ENCODE measurements around the gene TUBA1B. TPM values are rescaled to one million over a fixed set of nuclear protein-coding genes. Genes with fewer than 3 reads are reported as not detected.
"Not testable (repeated sequence)": the region's sequence is repeated elsewhere in the genome, so short reads cannot be mapped to it uniquely, and the experiment has no call there.

Gene TUBA1B
- total and polyA plus RNA-seq, 4 donors, result 125 to 1,268 (median 243) TPM

- Histone ChIP-seq H3K36me3 (ENCODE audit: control insufficient read depth in 4 of 4, insufficient read depth in 3 of 4, low read depth in 1 of 4, low read length in 3 of 4) (no peaks in the 10 kb centered on the region), H3K4me1 (ENCODE audit: control insufficient read depth in 4 of 4, insufficient read depth in 4 of 4, low read length in 3 of 4) (no peaks in the 10 kb centered on the region), H3K9me3 (ENCODE audit: control insufficient read depth in 4 of 4, low read length in 3 of 4) (no peaks in the 10 kb centered on the region), H3K27me3 (ENCODE audit: control insufficient read depth in 4 of 4, insufficient read depth in 4 of 4, low read length in 3 of 4) (no peaks in the 10 kb centered on the region), H3K27ac (ENCODE audit: low read depth in 1 of 2, low read length in 2 of 2) (no peak overlapping the region), H3K4me3 (ENCODE audit: low read depth in 1 of 3, low read length in 3 of 3) (no peak overlapping the region), H3K9ac (ENCODE audit: low read depth in 1 of 2, low read length in 2 of 2) (no peak overlapping the region)
- no peak for TF ChIP-seq FOXA2 (IDR thresholded peaks at IDR 0.05)
- TF ChIP-seq SP1 (IDR thresholded peaks at IDR 0.05), result no peak
- TF ChIP-seq NR2F2 (IDR thresholded peaks at IDR 0.05), result no peak
- no peak for TF ChIP-seq REST (IDR thresholded peaks at IDR 0.05)
- no peak for TF ChIP-seq YY1 (IDR thresholded peaks at IDR 0.05)
- DNase-seq (ENCODE audit: low spot score), result no peak
Measured at GRCh38 chr12:49170924-49171323, 39.7 kb upstream of the TUBA1B start.

- no peaks in the 10 kb centered on the region for H3K4me1 ChIP-seq (ENCODE audit: control insufficient read depth in 4 of 4, insufficient read depth in 4 of 4, low read length in 3 of 4)
- no peaks in the 10 kb centered on the region for H3K36me3 ChIP-seq (ENCODE audit: control insufficient read depth in 4 of 4, insufficient read depth in 3 of 4, low read depth in 1 of 4, low read length in 3 of 4)
- no peak for TF ChIP-seq JUND (IDR thresholded peaks at IDR 0.05)
- no peak for TF ChIP-seq EGR1 (IDR thresholded peaks at IDR 0.05; ENCODE audit: low read depth in 2 of 2)
- TF ChIP-seq HNF4G (IDR thresholded peaks at IDR 0.05), result no peak
- no peak for TF ChIP-seq GABPA (IDR thresholded peaks at IDR 0.05 in 1 of 2, conservative IDR thresholded peaks at IDR 0.05 in 1 of 2)
- TF ChIP-seq YY1 (IDR thresholded peaks at IDR 0.05), result no peak
- no peak for TF ChIP-seq ZBTB33 (IDR thresholded peaks at IDR 0.05)
- 92% methylated on average over 2 of the region's 2 CpGs for WGBS
- no peak overlapping the region for H3K27ac ChIP-seq (ENCODE audit: low read depth in 1 of 2, low read length in 2 of 2)
- DNase-seq (ENCODE audit: low spot score), result no peak
- H3K9me3 ChIP-seq (ENCODE audit: control insufficient read depth in 4 of 4, low read length in 3 of 4), result no peaks in the 10 kb centered on the region
- no peak overlapping the region for H3K4me3 ChIP-seq (ENCODE audit: low read depth in 1 of 3, low read length in 3 of 3)
- H3K9ac ChIP-seq (ENCODE audit: low read depth in 1 of 2, low read length in 2 of 2), result no peak overlapping the region
- H3K27me3 ChIP-seq (ENCODE audit: control insufficient read depth in 4 of 4, insufficient read depth in 4 of 4, low read length in 3 of 4), result no peaks in the 10 kb centered on the region
Measured at GRCh38 chr12:49165114-49165513, 33.9 kb upstream of the TUBA1B start.

GRCh38 chr12:49161901-49162300, 30.7 kb upstream of the TUBA1B start:
- not testable (repeated sequence) for DNase-seq (ENCODE audit: low spot score); H3K9me3 ChIP-seq (ENCODE audit: control insufficient read depth in 4 of 4, low read length in 3 of 4); H3K36me3 ChIP-seq (ENCODE audit: control insufficient read depth in 4 of 4, insufficient read depth in 3 of 4, low read depth in 1 of 4, low read length in 3 of 4); H3K27ac ChIP-seq (ENCODE audit: low read depth in 1 of 2, low read length in 2 of 2); H3K4me3 ChIP-seq (ENCODE audit: low read depth in 1 of 3, low read length in 3 of 3); H3K27me3 ChIP-seq (ENCODE audit: control insufficient read depth in 4 of 4, insufficient read depth in 4 of 4, low read length in 3 of 4); H3K4me1 ChIP-seq (ENCODE audit: control insufficient read depth in 4 of 4, insufficient read depth in 4 of 4, low read length in 3 of 4); H3K9ac ChIP-seq (ENCODE audit: low read depth in 1 of 2, low read length in 2 of 2)
- 96% methylated on average over 4 of the region's 4 CpGs for WGBS
